Left lobe of liver (tissue), 2 donors: Measurements from ENCODE around the gene AZU1. TPM values are rescaled to one million over a fixed set of nuclear protein-coding genes. Genes with fewer than 3 reads are reported as not detected.
A peak's percentile ranks its signal among the peaks of the same experiment; 100 is the strongest.
"Not testable (repeated sequence)": the region's sequence is repeated elsewhere in the genome, so short reads cannot be mapped to it uniquely, and the experiment has no call there.

Source experiments
- ATAC-seq: fragments of 200-7000 bp; cut with Tn5 transposase; one replicate; pipeline ENCODE4 v1.9.1; 2020; ENCODE audit warnings: mild to moderate bottlenecking, moderate library complexity
- DNase-seq: peaks from one replicate; pipeline ENCODE4 v3.0.0-alpha.2; 2020; ENCODE audit warnings: low spot score
- total RNA-seq: library from RNA; stranded (reverse); gene quantifications from one replicate; pipeline ENCODE4 v1.2.1, GENCODE V29; 2021
- donor health status: DM: no; HTN: no; CAD: no; lungs with moderate emphysema.
- donor health status: DM: no; HTN: yes; CAD: no.

The AZU1 gene
- total RNA-seq, 1 donor from 2014 or later: 0.60 TPM

- ATAC-seq: no peak
- DNase-seq: no peak
These were observed 24.7 kb downstream of the AZU1 start, which contains the start of gene ELANE for GRCh38 chr19:852136-853013. Gene ELANE, plus strand, starts transcription at chr19:852303. Its CDS starts 26 bp downstream, at chr19:852329.

DNA sequence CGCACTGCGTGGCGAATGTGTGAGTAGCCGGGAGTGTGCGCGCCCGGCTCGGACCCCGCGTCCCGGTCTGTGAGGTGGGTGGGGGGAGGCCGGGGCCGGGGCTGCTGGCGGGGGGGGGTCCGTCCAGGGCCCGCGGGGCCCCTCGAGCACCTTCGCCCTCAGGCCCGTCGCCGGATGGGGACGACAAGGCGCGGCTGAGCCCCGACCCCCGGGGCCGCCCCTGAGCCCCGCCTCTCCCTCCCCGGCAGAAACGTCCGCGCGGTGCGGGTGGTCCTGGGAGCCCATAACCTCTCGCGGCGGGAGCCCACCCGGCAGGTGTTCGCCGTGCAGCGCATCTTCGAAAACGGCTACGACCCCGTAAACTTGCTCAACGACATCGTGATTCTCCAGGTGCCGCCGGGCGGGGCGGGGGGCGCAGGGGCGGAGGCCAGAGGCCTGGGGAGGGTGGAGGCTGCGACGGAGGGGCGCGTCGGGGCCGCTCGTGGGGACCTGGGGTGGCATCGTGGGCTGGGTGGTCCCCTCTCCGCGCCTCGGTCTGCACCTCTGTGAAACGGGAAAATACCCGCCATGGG lies 25.5 kb downstream of the AZU1 start:
- DNase-seq: no peak
- no peak for ATAC-seq

DNA sequence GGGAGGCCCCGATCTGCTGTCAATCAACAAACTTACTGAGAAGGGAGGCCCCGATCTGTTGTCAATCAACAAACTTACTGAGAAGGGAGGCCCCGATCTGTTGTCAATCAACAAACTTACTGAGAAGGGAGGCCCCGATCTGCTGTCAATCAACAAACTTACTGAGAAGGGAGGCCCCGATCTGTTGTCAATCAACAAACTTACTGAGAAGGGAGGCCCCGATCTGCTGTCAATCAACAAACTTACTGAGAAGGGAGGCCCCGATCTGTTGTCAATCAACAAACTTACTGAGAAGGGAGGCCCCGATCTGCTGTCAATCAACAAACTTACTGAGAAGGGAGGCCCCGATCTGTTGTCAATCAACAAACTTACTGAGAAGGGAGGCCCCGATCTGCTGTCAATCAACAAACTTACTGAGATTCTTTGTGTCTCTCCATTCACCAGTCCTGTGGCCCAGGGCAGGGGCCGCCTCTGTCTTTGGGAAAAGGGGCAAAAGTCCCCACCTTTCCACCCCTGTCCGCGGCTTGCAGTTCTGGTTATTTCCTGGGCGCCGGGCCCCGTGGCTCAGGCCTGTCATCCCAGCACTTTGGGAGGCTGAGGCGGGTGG lies 26.1 kb downstream of the AZU1 start:
- not testable (repeated sequence) for DNase-seq, ATAC-seq

GRCh38 chr19:854549-854948 lies 26.9 kb downstream of the AZU1 start:
- ATAC-seq (no peak), DNase-seq (no peak)

- DNase-seq: no peak
These were observed 27.5 kb downstream of the AZU1 start for GRCh38 chr19:855142-855541.

DNA sequence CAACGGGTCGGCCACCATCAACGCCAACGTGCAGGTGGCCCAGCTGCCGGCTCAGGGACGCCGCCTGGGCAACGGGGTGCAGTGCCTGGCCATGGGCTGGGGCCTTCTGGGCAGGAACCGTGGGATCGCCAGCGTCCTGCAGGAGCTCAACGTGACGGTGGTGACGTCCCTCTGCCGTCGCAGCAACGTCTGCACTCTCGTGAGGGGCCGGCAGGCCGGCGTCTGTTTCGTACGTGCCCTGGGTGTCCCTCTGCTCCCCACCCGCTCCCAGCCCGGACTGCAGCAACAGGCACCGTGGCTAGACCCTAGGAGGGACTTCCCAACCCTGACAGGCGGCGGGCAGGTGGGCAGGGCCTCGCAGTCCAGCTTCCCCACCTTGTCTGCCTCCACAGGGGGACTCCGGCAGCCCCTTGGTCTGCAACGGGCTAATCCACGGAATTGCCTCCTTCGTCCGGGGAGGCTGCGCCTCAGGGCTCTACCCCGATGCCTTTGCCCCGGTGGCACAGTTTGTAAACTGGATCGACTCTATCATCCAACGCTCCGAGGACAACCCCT lies 28.0 kb downstream of the AZU1 start:
- no peak for DNase-seq

More at GRCh38 chr19:855142-855541, 27.5 kb downstream of the AZU1 start:
- ATAC-seq: no peak

DNA sequence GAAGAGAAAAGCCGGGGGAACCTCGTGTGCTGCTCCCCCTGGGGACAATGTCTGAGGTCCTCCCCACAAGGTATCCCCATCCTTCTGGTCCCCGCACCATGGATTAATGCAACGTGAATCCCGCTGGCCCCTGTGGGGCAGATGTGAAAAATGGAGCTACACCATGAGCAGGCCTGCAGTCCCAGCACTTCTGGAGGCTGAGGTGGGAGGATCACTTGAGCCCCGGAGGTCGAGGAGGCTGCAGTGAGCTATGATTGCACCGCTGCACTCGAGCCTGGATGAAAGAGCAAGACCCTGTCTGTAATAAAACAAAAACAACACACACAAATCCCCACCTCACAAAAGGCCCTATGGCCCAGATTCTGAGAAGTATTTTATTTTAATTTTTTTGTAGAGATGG lies 30.6 kb downstream of the AZU1 start:
- ATAC-seq (no peak), DNase-seq (no peak)

More for the DNA sequence above, 28.0 kb downstream of the AZU1 start:
- ATAC-seq: no peak

- peak; percentile 14 for ATAC-seq
- DNase-seq: no peak
These were observed 31.5 kb downstream of the AZU1 start, which contains the start of gene CFD for GRCh38 chr19:858868-859843. Gene CFD, plus strand, starts transcription at chr19:859664. Its CDS starts 26 bp downstream, at chr19:859690.

DNA sequence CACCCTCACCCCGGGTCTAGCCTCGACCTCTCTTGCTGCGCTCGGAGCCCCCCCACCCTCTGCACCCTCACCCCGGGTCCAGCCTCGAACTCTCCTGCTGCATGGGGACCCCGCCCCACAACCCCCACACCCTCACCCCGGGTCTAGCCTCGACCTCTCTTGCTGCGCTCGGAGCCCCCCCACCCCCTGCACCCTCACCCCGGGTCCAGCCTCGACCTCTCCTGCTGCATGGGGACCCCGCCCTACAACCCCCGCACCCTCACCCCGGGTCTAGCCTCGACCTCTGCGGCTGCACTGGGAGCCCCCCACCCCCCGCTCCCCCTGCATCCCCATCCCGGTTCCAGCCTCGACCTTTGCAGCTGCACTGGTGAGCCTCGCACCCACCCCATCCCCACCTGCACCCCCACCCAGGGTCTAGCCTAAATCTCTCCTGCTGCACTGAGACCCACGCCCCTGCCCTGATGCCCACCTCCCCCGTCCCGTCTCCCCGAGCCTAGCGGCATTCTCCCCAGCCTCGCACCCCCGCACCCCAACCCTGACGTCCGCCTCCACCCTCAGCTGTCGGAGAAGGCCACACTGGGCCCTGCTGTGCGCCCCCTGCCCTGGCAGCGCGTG lies 33.6 kb downstream of the AZU1 start:
- ATAC-seq (no peak), DNase-seq (no peak)

DNA sequence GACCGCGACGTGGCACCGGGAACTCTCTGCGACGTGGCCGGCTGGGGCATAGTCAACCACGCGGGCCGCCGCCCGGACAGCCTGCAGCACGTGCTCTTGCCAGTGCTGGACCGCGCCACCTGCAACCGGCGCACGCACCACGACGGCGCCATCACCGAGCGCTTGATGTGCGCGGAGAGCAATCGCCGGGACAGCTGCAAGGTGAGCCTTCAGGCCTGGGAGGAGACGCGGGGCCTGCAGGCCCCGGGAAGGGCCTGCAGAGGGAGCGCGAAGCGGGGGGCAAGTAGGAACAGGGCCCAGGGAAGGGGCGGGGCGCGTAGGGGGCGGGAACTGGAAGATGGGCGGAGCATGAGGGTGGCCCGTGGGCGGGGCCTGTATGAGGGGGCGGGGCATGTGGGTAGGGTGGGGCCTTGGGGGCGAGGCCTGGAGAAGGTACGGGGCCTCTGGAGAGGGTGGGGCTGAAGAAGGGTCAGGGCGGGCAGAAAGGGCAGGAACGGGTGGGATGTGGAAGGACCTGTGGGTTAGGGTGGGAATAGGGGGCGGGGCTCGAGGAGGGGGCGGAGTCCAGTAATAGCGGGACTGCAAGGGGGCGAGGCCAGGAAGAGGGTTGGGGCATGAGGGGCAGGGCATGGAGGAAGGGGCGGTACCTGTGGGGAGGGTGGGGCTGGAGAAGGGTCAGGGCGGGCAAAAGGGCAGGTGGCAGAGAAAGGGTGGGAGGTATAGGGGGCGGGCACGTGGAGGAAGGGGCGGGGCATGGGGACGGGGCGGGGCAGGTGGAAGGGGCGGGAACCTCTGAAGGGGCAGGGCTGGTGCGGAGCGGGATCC lies 34.3 kb downstream of the AZU1 start:
- ATAC-seq: peak; percentile 23
- no peak for DNase-seq

GRCh38 chr19:862581-863314 lies 35.1 kb downstream of the AZU1 start:
- ATAC-seq (peak; percentile 28), DNase-seq (no peak)

DNA sequence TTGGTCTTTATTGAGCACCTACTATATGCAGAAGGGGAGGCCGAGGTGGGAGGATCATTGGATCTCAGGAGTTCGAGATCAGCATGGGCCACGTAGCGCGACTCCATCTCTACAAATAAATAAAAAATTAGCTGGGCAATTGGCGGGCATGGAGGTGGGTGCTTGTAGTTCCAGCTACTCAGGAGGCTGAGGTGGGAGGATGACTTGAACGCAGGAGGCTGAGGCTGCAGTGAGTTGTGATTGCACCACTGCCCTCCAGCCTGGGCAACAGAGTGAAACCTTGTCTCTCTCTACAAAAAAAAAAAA lies 35.6 kb downstream of the AZU1 start:
- DNase-seq (no peak), ATAC-seq (no peak)

DNA sequence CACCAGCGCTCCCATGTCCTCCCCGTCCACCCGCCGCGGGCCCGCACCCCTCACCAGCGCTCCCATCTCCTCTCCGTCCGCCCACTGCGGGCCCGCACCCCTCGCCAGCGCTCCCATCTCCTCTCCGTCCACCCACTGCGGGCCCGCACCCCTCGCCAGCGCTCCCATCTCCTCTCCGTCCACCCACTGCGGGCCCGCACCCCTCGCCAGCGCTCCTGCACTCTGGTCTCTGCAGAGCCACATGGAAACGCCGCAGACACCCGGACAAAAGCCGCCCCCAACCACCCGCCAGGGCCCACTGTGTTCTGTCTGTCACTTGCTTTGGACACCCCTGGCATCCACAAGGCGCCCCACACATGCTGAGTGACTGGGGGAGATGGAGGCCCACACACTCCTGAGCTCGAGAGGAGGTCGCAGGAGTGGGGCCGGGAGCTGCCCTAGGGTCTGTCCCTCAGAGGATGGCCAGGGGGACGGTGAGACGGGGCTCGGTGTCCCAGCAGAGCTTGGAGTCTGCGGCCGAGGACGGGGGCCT lies 39.2 kb downstream of the AZU1 start:
- ATAC-seq: no peak
- DNase-seq: no peak

GRCh38 chr19:867301-867793 lies 39.7 kb downstream of the AZU1 start:
- ATAC-seq (no peak), DNase-seq (no peak)

GRCh38 chr19:867855-868457 lies 40.3 kb downstream of the AZU1 start:
- ATAC-seq (no peak), DNase-seq (no peak)

DNA sequence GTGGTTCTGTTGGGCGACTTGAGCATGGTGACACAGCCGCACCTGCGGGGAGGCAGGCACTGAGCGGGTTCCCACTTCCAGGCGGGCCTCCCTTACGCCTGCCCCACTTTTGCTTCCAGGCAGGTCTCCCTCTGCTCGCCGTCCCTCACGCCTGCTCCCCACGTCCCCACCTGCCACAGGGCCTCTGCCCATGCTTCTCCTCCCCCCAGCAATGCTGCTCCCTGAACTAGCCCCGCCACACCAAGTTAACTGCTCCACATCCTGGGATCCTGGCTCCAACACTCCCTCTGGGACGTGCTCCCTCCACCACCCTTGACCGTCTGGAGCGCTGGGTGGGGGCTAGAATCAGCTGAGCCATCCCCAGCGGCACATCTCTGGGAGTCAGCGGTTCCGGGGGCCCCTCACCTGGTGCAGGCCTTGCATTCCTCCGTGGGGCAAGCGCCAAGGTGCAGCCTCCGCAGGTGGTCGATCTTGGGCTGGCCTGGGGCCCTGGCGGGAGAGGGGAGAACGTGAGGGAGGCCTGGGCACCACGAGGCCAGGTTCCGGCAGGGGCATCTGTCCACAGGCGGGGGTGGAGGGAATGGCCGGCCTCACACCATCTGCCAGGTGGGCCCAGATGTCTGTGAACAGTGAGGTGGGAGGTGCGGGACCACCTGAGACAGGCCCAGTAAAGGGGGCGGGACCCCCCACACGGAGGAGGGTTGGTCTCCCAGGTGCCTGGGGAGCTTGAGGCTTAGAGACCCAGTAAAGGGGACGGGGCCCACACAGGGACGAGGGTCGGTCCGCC lies 41.0 kb downstream of the AZU1 start:
- ATAC-seq (no peak), DNase-seq (no peak)
